Coronary artery (tissue), 2 donors: ENCODE results near the gene FSHR.

ENCODE experiments used
- DNase-seq: peaks from one replicate; pipeline ENCODE4 v3.0.0-alpha.2; 2017; ENCODE audit warnings: low spot score
- H3K27ac ChIP-seq, 2 donors: fragments of 200-600 bp; sonication (generic); one replicate each; pipeline ENCODE4 v1.5.1; 2016 to 2019
- H3K4me3 ChIP-seq: fragments of 200-600 bp; sonication (generic); 2 replicates; pipeline ENCODE4 v1.5.1; 2016; ENCODE audit warnings: mild to moderate bottlenecking, moderate library complexity
- TF ChIP-seq, protein P1 (sequence below): fragments of 200-600 bp; sonication (generic); IDR thresholded peaks from one replicate; pipeline ENCODE4 v1.5.1; 2019; ENCODE audit warnings: antibody characterized with exemption

Gene FSHR

DNA sequence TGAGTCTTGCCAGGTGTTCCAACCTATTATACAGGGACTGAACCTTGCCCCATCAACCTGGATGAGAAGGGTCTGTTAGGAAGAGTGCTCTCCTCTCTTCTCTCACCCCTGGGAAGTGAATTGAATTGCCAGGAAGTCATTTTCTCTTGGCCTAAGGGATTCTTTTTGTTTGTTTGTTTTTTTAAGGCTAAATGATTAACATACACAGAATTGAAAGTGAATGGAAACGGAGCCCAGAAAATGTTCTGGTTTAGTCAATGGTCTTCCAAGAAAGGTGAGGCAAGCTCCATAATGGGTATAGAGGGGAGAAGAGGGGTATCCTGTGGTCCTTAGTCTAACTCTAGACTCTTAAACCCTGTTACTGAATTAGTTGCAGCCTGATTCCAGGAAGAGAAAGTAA, 189.1 kb downstream of the FSHR start:
- TF ChIP-seq, protein P1, sequence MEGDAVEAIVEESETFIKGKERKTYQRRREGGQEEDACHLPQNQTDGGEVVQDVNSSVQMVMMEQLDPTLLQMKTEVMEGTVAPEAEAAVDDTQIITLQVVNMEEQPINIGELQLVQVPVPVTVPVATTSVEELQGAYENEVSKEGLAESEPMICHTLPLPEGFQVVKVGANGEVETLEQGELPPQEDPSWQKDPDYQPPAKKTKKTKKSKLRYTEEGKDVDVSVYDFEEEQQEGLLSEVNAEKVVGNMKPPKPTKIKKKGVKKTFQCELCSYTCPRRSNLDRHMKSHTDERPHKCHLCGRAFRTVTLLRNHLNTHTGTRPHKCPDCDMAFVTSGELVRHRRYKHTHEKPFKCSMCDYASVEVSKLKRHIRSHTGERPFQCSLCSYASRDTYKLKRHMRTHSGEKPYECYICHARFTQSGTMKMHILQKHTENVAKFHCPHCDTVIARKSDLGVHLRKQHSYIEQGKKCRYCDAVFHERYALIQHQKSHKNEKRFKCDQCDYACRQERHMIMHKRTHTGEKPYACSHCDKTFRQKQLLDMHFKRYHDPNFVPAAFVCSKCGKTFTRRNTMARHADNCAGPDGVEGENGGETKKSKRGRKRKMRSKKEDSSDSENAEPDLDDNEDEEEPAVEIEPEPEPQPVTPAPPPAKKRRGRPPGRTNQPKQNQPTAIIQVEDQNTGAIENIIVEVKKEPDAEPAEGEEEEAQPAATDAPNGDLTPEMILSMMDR = no peak
- DNase-seq = no peak
- Histone ChIP-seq H3K27ac (no peak overlapping the region), H3K4me3 (no peak overlapping the region)

DNA sequence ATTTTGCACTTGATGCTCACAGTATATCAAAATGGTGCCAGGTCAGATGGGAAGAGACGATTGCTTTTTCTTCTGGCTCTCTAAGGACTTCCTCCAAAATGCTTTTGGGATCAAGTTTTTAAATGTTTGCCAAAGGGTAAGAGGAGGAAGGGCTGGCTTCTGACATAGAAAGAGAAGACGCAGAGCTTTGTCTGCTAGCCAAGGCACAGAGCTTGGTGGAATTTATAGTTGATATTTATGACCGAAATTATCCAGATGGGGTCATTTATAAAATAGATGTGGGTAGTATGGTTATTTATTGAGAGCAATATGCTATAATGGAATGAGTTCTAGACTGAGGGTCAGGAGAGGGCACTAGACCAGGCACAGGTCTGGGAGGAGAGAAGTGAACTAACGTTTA, 193.3 kb downstream of the FSHR start:
- H3K4me3 ChIP-seq = no peak overlapping the region
- DNase-seq = no peak
- no peak overlapping the region for H3K27ac ChIP-seq
- TF ChIP-seq, protein P1 = no peak

DNA sequence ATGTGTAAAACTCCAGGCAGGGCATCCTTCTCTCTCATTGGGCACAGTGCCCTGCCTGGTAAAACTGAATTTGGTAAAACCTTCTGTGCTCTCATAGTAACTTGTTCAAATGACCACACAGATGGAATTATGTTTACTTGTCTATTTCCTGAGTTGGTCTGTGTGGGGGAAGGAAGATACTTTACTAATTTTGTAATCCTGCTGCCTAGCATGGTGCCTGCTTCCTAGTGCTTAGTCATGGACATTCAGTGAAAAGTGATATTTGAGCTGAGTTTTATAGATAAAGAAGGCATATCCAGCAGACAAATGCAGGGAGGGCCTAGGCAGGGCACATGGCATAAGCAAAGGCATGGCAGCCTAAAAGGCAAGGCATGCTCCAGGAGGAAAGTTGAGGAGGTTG, 199.4 kb downstream of the FSHR start:
- TF ChIP-seq, protein P1 = no peak
- Histone ChIP-seq H3K27ac (no peak overlapping the region), H3K4me3 (no peak overlapping the region)
- DNase-seq = no peak

DNA sequence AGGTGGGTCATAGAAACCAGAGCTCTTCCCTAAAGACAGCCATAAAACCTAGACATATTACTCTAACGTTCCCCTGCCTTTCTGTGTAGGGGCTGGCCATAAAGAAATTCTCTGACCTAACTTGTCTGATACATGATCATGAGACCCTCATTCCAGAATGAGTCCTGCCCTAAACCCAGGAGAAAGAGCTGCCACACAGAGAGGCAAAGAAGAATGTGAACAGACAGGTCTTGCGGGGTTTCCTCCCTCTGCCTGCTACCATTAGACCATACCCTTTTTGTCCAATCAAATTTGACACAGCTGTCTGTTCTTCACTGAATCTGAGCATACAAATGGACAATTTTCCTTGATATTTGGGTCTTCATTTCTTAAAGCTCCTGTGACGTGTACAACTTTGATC, 200.0 kb downstream of the FSHR start:
- no peak overlapping the region for H3K27ac ChIP-seq
- no peak for DNase-seq
- no peak overlapping the region for H3K4me3 ChIP-seq
- TF ChIP-seq, protein P1 = no peak

DNA sequence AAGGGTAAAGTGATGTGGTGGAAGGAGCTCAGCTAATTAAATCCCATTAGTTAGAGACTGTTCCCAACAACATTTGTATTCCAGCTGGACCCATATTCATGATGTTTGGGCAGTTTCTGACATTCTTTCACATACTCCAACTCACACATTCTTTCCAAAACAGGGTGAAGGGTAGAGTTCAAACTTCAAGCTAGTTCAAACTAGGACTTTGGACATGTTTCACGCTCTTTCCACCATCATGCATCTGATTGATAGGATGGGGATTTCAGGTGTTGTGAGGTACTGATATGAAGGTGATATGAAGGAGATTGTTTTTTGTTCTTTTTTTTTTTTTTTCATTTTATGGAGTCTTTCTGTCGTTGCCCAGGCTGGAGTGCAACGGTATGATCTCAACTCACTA, 201.7 kb downstream of the FSHR start:
- DNase-seq = no peak
- H3K27ac ChIP-seq = no peak overlapping the region
- H3K4me3 ChIP-seq = no peak overlapping the region
- TF ChIP-seq, protein P1 = no peak

DNA sequence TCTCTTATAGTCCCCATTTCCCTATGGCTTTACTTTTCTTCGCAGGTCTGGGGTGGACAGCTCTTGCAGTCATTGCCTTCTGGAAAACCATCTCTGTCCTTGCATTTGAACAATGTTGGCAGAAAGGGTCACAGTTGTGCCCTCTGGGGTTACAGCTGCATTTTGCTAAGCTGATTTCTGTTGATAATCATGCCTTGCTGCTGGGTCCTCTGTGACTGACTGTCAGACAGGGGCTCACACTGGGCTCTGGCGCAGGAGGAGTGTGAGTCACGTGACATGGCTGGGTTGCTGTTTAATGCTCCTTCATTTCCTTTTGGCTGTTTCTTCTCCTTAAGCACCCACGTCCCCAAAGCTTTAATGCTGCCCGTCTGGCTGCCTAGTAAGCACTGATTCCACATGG, 202.2 kb downstream of the FSHR start:
- H3K27ac ChIP-seq = no peak overlapping the region
- TF ChIP-seq, protein P1 = no peak
- no peak overlapping the region for H3K4me3 ChIP-seq
- no peak for DNase-seq

DNA sequence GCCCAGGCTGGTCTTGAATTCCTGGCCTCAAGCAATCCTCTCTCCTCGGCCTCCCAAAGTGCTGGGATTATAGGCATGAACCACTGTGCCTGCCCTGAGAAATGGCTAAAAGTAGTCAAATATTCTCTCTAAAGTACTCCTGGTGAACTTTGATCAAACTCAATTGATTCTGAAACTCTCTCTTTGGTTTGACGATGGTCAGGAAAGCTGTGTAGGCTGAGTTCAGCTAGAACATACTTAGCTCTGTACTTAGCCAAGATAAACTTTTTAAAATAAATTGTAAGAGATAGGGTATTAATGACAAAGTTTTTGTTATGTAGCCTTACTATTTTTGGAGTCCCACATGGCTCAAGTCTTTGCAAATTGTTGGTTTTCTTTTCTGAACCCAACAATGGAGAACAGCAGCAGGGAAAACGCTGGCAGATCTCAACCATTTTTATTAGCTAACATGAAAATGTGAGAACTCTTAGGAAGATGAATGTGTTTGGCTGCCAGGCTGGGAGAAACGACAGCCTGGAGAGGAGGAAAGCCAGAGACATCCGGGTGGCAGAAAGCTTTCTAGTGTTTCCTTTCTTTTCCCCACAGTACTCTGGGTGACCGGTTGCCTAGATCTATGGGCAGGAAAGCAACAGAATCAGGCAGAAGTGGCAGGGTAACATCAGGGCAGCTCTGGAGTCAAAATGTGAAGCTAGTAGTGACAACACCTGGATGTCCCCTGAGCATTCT, 205.8 kb downstream of the FSHR start:
- no peak for DNase-seq
- Histone ChIP-seq H3K4me3 (no peak overlapping the region), H3K27ac (peak overlapping the region in 1 of 2 donors; percentile 58)
- TF ChIP-seq, protein P1 = no peak
